ENCODE measurements around the gene CCL22.
A peak's percentile ranks its signal among the peaks of the same experiment; 100 is the strongest.
"Not testable (repeated sequence)": the region's sequence is repeated elsewhere in the genome, so short reads cannot be mapped to it uniquely, and the experiment has no call there.

Gene CCL22

GRCh38 chr16:57341062-57341440 is 17.5 kb upstream of the CCL22 start:
- DNase-seq (no peak), ATAC-seq (no peak)
- no peaks in the 10 kb centered on the region for H3K36me3 Mint-ChIP-seq (ENCODE audit: low read depth)
- peak overlapping the region; percentile 35 for H3K4me3 Mint-ChIP-seq
- H3K4me1 Mint-ChIP-seq, result peaks cover 52% of the 10 kb centered on the region
- H3K9me3 Mint-ChIP-seq, result no peaks in the 10 kb centered on the region
- H3K27me3 Mint-ChIP-seq, result peaks cover 43% of the 10 kb centered on the region
- H3K27ac Mint-ChIP-seq, result peak overlapping the region; percentile 67

DNA sequence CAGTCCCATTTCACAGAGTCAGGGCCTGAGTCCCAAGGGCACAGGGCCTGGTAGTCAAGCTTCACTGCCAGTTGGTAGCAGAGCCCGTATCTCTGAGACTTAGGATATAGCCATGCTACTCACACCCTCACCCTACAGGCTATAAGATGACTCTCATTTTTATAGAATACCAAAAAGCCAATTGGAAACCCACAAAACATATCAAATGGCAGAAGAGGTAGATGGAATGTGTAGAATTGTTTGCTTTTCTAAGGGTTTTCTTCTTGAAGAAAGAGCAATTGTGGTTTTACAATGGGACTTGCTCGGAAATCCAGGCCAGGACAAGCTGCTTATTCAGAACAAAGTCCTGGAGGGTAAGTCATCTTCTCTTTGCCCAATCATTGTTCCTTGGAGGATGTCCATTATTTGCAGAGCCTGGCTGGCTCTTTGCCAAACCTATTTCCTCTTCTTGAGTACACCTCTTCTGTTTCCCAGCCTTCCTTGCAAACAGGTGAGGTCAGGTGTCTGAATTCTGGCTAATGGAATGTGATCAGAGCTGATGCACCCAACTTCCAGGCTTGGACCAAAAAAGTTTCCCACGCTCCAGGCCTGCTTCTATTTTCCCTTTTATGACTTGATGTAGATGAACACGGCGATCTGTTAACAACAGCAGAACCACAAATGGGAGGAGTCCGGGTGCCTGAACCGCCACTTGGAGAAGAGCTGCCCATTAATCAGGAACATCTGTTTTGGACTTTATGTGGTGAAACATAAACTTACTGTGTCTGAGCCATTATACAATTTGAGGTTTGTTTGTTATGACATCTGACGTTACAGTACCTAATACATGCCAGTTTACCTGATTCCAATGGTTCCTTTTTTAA is 16.9 kb upstream of the CCL22 start:
- no peak for DNase-seq
- peaks cover 52% of the 10 kb centered on the region for H3K4me1 Mint-ChIP-seq
- H3K9me3 Mint-ChIP-seq, result no peaks in the 10 kb centered on the region
- no peak for ATAC-seq
- peaks cover 47% of the 10 kb centered on the region for H3K27me3 Mint-ChIP-seq
- H3K27ac Mint-ChIP-seq, result peak overlapping the region; percentile 67
- no peaks in the 10 kb centered on the region for H3K36me3 Mint-ChIP-seq (ENCODE audit: low read depth)
- H3K4me3 Mint-ChIP-seq, result no peak overlapping the region

- not testable (repeated sequence) for H3K27ac Mint-ChIP-seq; DNase-seq; H3K9me3 Mint-ChIP-seq; H3K36me3 Mint-ChIP-seq (ENCODE audit: low read depth); H3K4me3 Mint-ChIP-seq; ATAC-seq
- peaks cover 52% of the 10 kb centered on the region for H3K4me1 Mint-ChIP-seq
- peaks cover 57% of the 10 kb centered on the region for H3K27me3 Mint-ChIP-seq
Observed at GRCh38 chr16:57342606-57343005, 16.0 kb upstream of the CCL22 start.

DNA sequence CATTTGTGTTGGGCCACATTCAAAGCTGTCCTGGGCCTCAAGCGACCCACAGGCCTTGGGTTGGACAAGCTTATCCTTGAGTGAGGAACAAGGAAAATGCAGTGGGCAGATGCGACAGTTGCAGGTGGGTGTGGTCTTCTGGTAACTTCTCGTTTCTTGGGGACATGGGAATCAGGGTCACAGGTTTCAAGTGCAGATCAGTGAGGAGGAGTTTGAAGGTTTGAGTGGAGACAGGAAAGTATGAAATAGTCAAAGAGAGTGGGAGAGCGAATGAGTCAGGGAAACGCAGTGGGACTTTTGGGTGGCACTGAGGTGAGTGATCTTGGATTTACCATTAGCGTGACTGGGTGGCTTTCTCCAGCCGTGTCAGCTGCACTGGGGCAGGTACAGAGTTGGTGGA is 15.4 kb upstream of the CCL22 start:
- DNase-seq, result no peak
- Mint-ChIP-seq H3K9me3 (no peaks in the 10 kb centered on the region), H3K4me1 (peaks cover 57% of the 10 kb centered on the region), H3K36me3 (ENCODE audit: low read depth) (no peaks in the 10 kb centered on the region), H3K27ac (no peak overlapping the region), H3K4me3 (no peak overlapping the region), H3K27me3 (peaks cover 61% of the 10 kb centered on the region)
- peak; percentile 33 for ATAC-seq

GRCh38 chr16:57344094-57344493 is 14.5 kb upstream of the CCL22 start:
- not testable (repeated sequence) for H3K36me3 Mint-ChIP-seq (ENCODE audit: low read depth); H3K9me3 Mint-ChIP-seq; H3K4me3 Mint-ChIP-seq; ATAC-seq; DNase-seq; H3K27ac Mint-ChIP-seq
- Mint-ChIP-seq H3K4me1 (peaks cover 58% of the 10 kb centered on the region), H3K27me3 (peaks cover 58% of the 10 kb centered on the region)

DNA sequence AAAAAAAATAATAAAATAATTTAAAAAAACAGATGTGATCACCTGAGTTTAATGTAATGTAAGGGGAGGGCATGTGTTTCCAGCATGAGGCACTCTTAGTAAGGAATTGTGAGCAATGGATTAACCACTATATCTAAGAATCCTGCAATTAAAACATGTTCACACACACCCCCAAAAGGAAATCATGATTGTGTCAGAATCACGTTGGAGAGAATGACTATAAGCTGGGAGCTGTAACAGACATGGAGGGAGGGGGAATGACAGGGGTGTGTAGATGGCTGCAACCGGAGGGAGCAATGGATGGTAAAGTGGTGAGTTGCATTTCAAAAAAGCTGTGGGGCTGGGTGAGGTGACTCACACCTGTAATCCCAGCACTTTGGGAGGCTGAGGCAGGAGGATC is 13.6 kb upstream of the CCL22 start:
- Mint-ChIP-seq H3K4me3 (no peak overlapping the region), H3K27me3 (peaks cover 63% of the 10 kb centered on the region), H3K4me1 (peaks cover 57% of the 10 kb centered on the region)

DNA sequence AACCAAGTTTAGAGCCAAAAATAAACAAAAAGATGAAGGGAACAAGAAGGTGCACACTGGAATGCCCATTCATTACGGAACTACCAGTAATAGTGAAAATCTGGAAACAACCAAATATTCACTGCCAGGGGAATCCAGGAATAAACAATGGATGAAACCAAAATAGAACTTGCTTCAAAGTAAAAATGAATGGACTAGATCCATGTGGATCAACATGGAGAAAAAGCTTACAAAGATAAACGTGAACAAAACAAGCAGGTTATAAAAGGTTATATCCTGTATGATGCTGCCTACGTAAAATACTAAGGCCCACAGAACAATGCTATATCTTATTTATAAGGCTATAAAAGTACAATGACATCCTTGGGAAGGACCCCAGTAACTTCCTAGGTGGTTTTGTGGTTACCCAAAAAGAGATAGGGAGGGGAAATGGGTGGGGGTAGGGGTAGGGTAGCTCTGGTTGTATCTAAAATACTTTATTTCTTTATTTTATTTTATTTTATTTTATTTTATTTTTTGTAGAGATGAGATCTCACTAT is 12.8 kb upstream of the CCL22 start:
- Mint-ChIP-seq H3K9me3 (no peaks in the 10 kb centered on the region), H3K36me3 (ENCODE audit: low read depth) (no peaks in the 10 kb centered on the region), H3K27ac (no peak overlapping the region), H3K4me3 (no peak overlapping the region), H3K27me3 (peaks cover 63% of the 10 kb centered on the region), H3K4me1 (peaks cover 58% of the 10 kb centered on the region)
- ATAC-seq, result no peak
- no peak for DNase-seq

More for the DNA sequence above, 13.6 kb upstream of the CCL22 start:
- H3K27ac Mint-ChIP-seq, result no peak overlapping the region
- no peak for ATAC-seq
- no peaks in the 10 kb centered on the region for H3K36me3 Mint-ChIP-seq (ENCODE audit: low read depth)
- H3K9me3 Mint-ChIP-seq, result no peaks in the 10 kb centered on the region
- DNase-seq, result no peak

DNA sequence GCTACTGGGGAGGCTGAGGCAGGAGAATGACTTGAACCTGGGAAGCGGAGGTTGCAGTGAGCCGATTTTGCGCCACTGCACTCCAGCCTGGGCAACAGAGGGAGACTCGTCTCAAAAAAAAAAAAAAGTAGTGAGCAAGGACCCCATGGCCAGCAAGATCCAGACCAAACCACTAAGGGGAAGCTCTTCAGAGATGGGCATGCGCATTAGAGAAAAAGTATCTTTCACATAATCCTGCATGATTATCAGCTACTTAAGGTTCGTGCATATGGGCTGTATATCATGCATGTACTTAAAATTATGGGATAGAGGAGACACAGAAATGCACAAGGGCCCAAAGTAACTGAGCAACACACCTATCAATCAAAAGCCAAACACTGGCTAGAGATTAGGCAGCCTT is 10.7 kb upstream of the CCL22 start:
- no peak for DNase-seq
- Mint-ChIP-seq H3K27ac (no peak overlapping the region), H3K4me3 (no peak overlapping the region), H3K36me3 (ENCODE audit: low read depth) (no peaks in the 10 kb centered on the region), H3K4me1 (peaks cover 44% of the 10 kb centered on the region), H3K9me3 (no peaks in the 10 kb centered on the region), H3K27me3 (peaks cover 48% of the 10 kb centered on the region)
- no peak for ATAC-seq

GRCh38 chr16:57348327-57348726 is 10.3 kb upstream of the CCL22 start:
- no peak for DNase-seq
- Mint-ChIP-seq H3K4me3 (peak overlapping the region; percentile 34), H3K36me3 (ENCODE audit: low read depth) (no peaks in the 10 kb centered on the region), H3K4me1 (peaks cover 41% of the 10 kb centered on the region), H3K9me3 (no peaks in the 10 kb centered on the region), H3K27me3 (peaks cover 49% of the 10 kb centered on the region), H3K27ac (peak overlapping the region; percentile 44)
- ATAC-seq, result no peak

DNA sequence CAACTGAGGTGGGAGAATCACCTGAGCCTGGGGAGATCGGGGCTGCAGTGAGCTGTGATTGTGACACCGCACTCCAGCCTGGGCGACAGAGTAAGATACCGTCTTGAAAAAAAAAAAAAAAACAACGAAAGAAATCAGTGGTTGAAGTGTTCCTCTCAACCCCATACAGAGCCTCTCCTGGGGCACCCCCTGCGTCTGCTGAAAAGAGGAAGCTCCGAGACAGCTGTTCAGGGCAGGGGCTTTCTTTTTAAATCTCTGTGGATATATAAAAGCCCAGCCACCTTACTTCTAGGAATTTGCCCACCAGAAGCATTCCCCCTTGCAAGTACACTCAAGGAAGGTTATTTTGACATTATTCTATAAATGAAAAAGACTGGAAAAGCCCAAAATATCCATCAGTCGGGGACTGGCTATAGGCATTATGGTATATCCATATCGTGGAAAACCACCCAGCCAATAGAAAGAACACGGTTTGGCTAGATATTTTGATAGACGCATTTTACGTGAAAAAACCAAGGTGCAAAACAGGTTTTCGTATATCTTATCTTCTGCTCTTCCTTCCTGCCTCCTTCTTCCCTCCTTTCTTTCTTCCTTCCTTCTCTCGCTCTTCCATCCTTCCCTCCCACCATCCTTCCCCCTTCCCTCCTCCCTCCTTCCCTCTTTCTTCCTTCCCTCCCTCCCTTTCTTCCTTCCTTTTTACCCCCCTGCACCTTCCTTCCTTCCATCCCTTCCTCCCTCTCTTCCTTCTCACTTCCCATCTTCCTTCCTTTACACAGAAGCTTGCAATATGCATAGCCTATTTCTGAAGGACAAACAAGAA is 9.2 kb upstream of the CCL22 start:
- H3K9me3 Mint-ChIP-seq, result no peaks in the 10 kb centered on the region
- ATAC-seq, result peak; percentile 98

DNA sequence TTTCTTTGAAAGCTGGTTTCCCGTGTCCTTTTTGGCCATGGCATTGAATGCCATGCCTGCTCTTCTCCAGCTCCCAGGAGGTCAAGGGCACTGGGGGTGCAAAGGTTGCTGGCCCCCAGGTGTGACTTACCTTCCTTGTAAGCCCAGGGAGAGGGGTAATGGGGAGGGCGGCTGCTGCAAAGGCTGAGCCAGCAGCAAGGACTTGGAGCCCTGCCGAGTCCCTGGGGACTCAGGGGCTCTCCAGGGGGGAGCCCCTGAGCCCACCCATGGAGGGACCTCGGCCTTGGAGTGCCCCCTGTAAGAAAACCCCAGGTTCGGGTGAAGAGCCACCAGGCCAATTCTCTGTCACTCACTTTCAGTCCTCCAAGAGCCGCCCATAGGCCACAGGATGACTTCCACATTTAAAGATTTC is 5.9 kb upstream of the CCL22 start:
- Mint-ChIP-seq H3K27ac (no peak overlapping the region), H3K27me3 (peaks cover 25% of the 10 kb centered on the region)
- ATAC-seq, result no peak

More for the DNA sequence above, 9.2 kb upstream of the CCL22 start:
- Mint-ChIP-seq H3K27ac (peak overlapping the region; percentile 44), H3K4me3 (peak overlapping the region; percentile 34), H3K36me3 (ENCODE audit: low read depth) (no peaks in the 10 kb centered on the region), H3K27me3 (peaks cover 46% of the 10 kb centered on the region), H3K4me1 (peaks cover 35% of the 10 kb centered on the region)
- DNase-seq, result peak; percentile 37

DNA sequence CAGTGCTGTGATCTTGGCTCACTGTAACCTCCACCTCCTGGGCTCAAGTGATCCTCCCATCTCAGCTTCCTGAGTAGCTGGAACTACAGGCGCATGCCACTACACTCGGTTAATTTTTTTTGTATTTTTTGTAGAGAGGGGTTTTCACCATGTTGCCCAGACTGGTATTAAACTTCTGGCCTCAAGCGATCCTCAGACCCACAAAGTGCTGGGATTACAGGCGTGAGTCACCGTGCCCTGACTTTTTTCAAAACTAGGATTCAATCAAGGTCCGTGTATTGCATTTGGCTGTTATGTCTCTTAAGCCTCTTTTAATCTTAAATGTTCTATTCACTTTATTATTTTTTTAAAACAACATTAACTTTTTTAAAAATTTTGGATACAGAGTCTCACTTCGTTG is 4.3 kb upstream of the CCL22 start:
- DNase-seq (no peak), ATAC-seq (no peak)

More for the DNA sequence above, 5.9 kb upstream of the CCL22 start:
- no peak for DNase-seq
- Mint-ChIP-seq H3K4me1 (peaks cover 38% of the 10 kb centered on the region), H3K4me3 (no peak overlapping the region), H3K9me3 (no peaks in the 10 kb centered on the region), H3K36me3 (ENCODE audit: low read depth) (no peaks in the 10 kb centered on the region)

DNA sequence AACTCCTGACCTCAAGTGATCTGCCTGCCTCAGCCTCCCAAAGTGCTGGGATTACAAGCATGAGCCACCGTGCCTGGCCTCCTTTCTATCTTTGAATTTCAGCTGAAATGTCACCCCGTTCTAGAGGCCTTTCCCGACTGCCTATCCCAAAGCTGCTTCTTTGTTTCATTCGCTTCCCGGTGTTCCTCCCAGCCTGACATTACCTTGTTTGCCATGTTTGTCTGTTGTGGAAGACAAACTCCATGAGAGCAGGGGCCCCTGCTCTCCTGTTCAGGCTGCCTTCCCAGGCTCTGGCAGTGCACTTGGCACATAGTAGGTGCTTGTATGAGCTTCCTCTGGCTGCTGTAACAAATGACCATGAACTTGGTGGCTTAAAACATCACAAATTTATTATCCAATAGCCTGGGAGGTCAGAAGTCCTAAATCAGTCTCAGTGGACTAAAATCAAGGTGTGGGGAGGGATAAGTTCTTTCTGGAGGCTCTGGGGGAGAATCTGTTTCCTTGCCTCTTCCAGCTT is 2.6 kb upstream of the CCL22 start:
- no peak overlapping the region for H3K27ac Mint-ChIP-seq
- peaks cover 25% of the 10 kb centered on the region for H3K4me1 Mint-ChIP-seq
- DNase-seq, result no peak
- peaks cover 7% of the 10 kb centered on the region for H3K27me3 Mint-ChIP-seq
- H3K36me3 Mint-ChIP-seq (ENCODE audit: low read depth), result no peaks in the 10 kb centered on the region
- no peak overlapping the region for H3K4me3 Mint-ChIP-seq
- no peak for ATAC-seq
- no peaks in the 10 kb centered on the region for H3K9me3 Mint-ChIP-seq

More for the DNA sequence above, 4.3 kb upstream of the CCL22 start:
- H3K27me3 Mint-ChIP-seq, result peaks cover 16% of the 10 kb centered on the region
- H3K9me3 Mint-ChIP-seq, result no peaks in the 10 kb centered on the region
- H3K27ac Mint-ChIP-seq, result no peak overlapping the region
- peaks cover 36% of the 10 kb centered on the region for H3K4me1 Mint-ChIP-seq
- no peak overlapping the region for H3K4me3 Mint-ChIP-seq
- no peaks in the 10 kb centered on the region for H3K36me3 Mint-ChIP-seq (ENCODE audit: low read depth)

GRCh38 chr16:57356547-57356946 is 2.0 kb upstream of the CCL22 start:
- H3K27me3 Mint-ChIP-seq, result peaks cover 7% of the 10 kb centered on the region
- H3K4me1 Mint-ChIP-seq, result peaks cover 25% of the 10 kb centered on the region
- ATAC-seq, result no peak
- H3K4me3 Mint-ChIP-seq, result no peak overlapping the region
- H3K36me3 Mint-ChIP-seq (ENCODE audit: low read depth), result peaks cover 1% of the 10 kb centered on the region
- no peak overlapping the region for H3K27ac Mint-ChIP-seq
- H3K9me3 Mint-ChIP-seq, result no peaks in the 10 kb centered on the region
- no peak for DNase-seq

Data from activated naive CD8-positive, alpha-beta T cell treated with anti-CD3 and anti-CD28 coated beads, Interleukin-2, amount 50 U/mL, for 24 hours (primary cell).